Astrocyte of the cerebellum (primary cell): ENCODE results near the gene FIBCD1.

Experiments
- DNase-seq: peaks from one replicate; pipeline ENCODE4 v3.0.0-alpha.2; 2011; ENCODE audit warnings: low read depth
- H3K4me3 ChIP-seq: 2 replicates; pipeline ENCODE4 v1.5.1; 2011; ENCODE audit warnings: mild to moderate bottlenecking, low read depth, low read length, moderate library complexity
- in situ Hi-C: cut with HindIII; loops from 2 replicates; pipeline ENCODE4 v1.10.0; 2017; ENCODE audit warnings: low sequenced_read_pairs
- TF ChIP-seq, protein P1 (sequence below): IDR thresholded peaks from 2 replicates; pipeline ENCODE4 v1.5.1; 2012; ENCODE audit warnings: low read length, low read depth, moderate library complexity, mild to moderate bottlenecking; ENCODE audit errors: missing control alignments

The FIBCD1 gene

DNA sequence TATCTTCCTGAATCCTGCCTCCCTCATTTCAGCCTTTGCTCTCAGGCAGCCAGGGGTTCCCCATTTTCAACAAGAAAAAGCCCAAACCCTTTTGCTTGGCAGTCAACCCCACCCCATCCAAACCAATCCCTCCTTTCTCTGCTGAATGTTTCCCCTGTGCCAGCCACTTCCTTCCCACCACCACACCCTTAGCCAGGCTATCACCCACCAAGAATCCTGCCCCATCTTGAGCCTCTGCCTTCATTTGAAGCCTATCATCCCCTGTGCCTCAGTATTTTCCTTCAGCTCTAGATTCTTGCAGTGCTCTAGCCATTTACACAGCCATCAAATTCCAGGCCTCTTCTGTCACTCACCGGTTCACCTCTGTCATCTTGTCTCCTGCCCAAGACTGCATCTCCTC lies 15.3 kb upstream of the FIBCD1 start:
- no peak overlapping the region for H3K4me3 ChIP-seq
- TF ChIP-seq, protein P1, sequence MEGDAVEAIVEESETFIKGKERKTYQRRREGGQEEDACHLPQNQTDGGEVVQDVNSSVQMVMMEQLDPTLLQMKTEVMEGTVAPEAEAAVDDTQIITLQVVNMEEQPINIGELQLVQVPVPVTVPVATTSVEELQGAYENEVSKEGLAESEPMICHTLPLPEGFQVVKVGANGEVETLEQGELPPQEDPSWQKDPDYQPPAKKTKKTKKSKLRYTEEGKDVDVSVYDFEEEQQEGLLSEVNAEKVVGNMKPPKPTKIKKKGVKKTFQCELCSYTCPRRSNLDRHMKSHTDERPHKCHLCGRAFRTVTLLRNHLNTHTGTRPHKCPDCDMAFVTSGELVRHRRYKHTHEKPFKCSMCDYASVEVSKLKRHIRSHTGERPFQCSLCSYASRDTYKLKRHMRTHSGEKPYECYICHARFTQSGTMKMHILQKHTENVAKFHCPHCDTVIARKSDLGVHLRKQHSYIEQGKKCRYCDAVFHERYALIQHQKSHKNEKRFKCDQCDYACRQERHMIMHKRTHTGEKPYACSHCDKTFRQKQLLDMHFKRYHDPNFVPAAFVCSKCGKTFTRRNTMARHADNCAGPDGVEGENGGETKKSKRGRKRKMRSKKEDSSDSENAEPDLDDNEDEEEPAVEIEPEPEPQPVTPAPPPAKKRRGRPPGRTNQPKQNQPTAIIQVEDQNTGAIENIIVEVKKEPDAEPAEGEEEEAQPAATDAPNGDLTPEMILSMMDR: no peak
- in situ Hi-C loops: no loop called here
- no peak for DNase-seq

DNA sequence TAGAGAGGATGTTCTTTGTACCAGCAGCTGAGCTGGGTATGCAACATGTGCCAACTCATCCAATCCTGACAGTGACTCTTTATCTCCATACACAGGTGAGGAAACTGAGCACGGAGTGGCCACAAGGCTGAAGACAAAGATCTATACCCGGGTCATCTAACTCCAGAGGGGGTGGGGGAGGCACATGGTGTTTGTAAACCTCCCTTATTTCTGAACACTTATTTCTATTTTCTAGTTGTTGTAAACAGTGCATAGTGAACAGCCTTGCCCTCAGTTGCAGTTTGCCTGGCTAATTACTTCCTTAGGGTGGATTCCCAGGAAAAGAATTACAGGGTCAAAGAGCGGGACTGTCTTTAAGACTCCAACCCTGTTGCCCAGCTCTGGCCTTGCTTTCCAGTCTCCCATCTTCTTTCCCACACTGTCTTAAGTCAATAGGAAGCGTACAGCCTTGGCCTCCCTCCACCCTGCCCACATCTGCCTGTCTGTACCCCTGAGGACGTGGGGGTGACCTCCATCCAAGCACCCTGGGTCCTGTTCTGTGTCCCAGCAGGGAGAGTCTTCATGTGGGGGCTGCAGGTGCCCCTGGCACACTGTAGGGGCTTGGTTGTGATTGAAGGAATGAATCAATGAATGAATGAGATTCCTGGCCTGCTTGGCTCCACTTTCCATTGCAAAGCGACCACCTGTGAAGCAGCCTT lies 13.2 kb upstream of the FIBCD1 start:
- TF ChIP-seq, protein P1: no peak
- in situ Hi-C loops: no loop called here
- no peak for DNase-seq
- H3K4me3 ChIP-seq: no peak overlapping the region

DNA sequence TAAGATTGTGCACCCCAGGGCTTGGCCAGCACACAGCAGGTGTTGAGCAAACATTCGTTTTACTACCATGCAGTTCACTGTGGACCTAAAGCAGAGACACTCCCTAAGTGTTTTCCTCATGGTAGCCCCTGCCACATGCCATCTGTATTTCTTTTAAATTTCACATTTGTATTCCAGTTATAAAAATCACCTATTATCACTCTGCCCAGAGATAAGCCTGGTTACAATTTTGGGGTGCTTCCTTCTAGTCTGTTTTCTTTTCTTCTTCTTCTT lies 10.9 kb upstream of the FIBCD1 start:
- in situ Hi-C loops: no loop called here
- no peak for DNase-seq
- TF ChIP-seq, protein P1: no peak
- H3K4me3 ChIP-seq: no peak overlapping the region

DNA sequence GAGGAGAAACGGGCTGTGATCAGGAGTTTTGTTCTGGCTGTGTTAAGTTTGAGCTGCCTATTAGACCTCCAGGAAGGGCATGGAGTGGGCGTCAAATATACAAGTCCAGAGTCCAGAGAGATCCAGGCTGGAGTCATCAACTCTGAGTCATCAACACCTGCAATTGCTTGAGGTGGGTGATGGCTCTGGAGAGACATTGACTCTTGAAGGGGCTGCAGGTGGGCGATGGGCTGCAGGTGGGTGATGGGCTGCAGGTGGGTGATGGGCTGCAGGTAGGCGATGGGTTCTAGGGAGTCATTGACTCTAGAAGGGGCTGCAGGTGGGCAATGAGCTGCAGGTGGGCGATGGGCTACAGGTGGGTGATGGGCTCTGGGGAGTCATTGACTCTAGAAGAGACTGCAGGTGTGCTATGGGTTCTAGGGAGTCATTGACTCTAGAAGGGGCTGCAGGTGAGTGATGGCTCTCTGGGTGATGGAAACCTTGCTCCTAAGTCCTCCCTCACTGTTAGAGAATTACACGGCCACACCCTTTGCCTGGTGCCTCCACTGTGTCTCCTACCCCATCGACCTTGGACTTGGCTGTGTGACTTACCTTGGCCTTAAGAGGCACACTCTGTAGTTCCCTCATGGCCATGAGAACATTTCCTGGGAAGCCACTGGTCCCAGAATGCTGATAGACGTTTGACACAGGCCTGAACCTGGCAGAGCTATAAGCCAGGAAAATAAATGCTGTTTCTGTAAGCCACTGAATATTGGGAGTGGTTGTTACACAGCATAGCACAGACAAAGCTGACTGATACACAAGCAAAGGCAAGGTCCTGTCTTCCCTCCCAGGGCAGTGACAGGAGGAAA lies 10.4 kb upstream of the FIBCD1 start:
- no peak overlapping the region for H3K4me3 ChIP-seq
- TF ChIP-seq, protein P1: no peak
- in situ Hi-C loops: no loop called here
- no peak for DNase-seq

DNA sequence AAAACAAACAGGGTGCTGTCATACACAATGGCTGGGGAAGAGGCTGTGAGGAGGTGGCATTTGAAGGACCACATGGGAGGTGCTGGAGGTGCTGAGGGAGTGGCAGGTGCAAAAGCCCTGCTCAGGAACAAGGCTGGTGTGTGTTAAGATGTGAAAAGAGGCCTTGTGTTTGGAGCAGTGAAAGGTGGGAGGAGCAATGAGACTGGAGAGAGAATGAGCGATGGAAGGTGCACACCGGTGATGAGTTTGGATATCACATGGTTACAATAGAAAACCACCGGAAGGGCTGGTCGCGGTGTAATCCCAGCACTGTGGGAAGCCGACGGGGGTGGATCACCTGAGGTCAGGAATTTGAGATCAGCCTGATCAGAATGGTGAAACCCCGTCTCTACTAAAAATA lies 9.2 kb upstream of the FIBCD1 start:
- in situ Hi-C loops: no loop called here
- TF ChIP-seq, protein P1: no peak
- H3K4me3 ChIP-seq: no peak overlapping the region
- no peak for DNase-seq

DNA sequence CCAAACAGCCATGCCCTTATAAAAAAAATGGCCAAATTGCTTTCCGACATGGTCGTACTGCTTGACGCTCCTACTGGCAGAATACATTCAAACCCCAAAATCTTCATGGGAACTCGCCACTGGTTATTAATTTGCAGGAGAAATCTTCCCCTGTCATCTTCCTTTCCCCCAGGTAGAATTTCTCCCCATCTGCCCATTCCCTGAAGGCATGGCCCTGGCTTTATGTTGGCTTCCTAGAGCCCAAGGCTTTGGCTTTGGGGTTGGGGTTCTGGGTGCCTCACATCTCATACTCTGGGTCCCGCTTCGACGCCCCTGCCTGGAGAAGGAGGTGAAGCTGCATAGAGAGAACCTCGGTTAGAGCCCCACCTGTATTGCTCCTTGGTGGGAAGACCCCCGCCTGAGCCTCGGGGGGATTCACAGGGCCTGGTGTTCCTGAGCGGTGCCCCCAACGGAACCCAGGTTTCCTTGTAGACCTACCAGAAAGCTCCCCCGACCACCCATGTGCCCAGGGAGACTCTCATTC lies 8.6 kb upstream of the FIBCD1 start:
- no peak for DNase-seq
- in situ Hi-C loops: no loop called here
- TF ChIP-seq, protein P1: no peak
- H3K4me3 ChIP-seq: no peak overlapping the region
